K562 (cell line): ENCODE results near the gene LCTL. TPM values are rescaled to one million over a fixed set of nuclear protein-coding genes. Genes with fewer than 3 reads are reported as not detected.

ENCODE experiments used
- ARID1B ChIP-seq: fragments of 450-650 bp; IDR thresholded peaks from 2 replicates; pipeline ENCODE4 v1.6.1; 2016; ENCODE audit warnings: antibody characterized with exemption, mild to moderate bottlenecking, inconsistent platforms
- CBFA2T2 ChIP-seq: fragments of 450-650 bp; conservative IDR thresholded peaks from 2 replicates; pipeline ENCODE4 v1.6.1; 2017; ENCODE audit warnings: mild to moderate bottlenecking
- CBX2 ChIP-seq: fragments of 200-600 bp; sonication (generic); IDR thresholded peaks from one replicate; pipeline ENCODE4 v1.6.1; 2012; ENCODE audit warnings: mild to moderate bottlenecking, low read length, inconsistent platforms; ENCODE audit not compliant: insufficient read depth, poor library complexity, severe bottlenecking
- COPS2 ChIP-seq: fragments of 450-650 bp; conservative IDR thresholded peaks from 2 replicates; pipeline ENCODE4 v1.6.1; 2016; ENCODE audit warnings: mild to moderate bottlenecking, moderate library complexity
- CXXC5 ChIP-seq: fragments of 250-450 bp; sonication (Bioruptor Pico); IDR thresholded peaks from 2 replicates; pipeline ENCODE4 v1.8.0; 2022; ENCODE audit warnings: inconsistent platforms, mild to moderate bottlenecking, moderate library complexity
- ETV1 ChIP-seq: fragments of 450-650 bp; conservative IDR thresholded peaks from 2 replicates; pipeline ENCODE4 v1.6.1; 2016; ENCODE audit warnings: missing genetic modification characterization, control low read depth, low read depth, missing compliant biosample characterization
- FOXK1 ChIP-seq: sonication (generic); formaldehyde crosslinking; IDR thresholded peaks from 2 replicates; pipeline ENCODE4 v1.8.0; 2022; ENCODE audit warnings: missing genetic modification reagents, mild to moderate bottlenecking, borderline replicate concordance
- HNRNPK ChIP-seq: fragments of 200-400 bp; formaldehyde crosslinking; IDR thresholded peaks from one replicate; pipeline ENCODE4 v1.6.1; 2018; ENCODE audit warnings: mild to moderate bottlenecking, low read depth, low read length; ENCODE audit not compliant: poor library complexity, severe bottlenecking
- MBD1 ChIP-seq: fragments of 250-450 bp; sonication (Bioruptor Pico); IDR thresholded peaks from 2 replicates; pipeline ENCODE4 v1.8.0; 2022; ENCODE audit warnings: inconsistent platforms
- NFIC ChIP-seq: fragments of 450-650 bp; IDR thresholded peaks from 2 replicates; pipeline ENCODE4 v1.6.1; 2017; ENCODE audit warnings: mild to moderate bottlenecking, inconsistent platforms
- SAFB ChIP-seq: fragments of 200-400 bp; formaldehyde crosslinking; IDR thresholded peaks from 2 replicates; pipeline ENCODE4 v1.6.1; 2017; ENCODE audit warnings: low read depth, low read length, borderline replicate concordance
- SIN3A ChIP-seq, 2 experiments: fragments of 150-350 bp in 1 of 2; IDR thresholded peaks; 2 replicates each; pipeline ENCODE4 v1.6.1; 2011 to 2016; ENCODE audit warnings: borderline replicate concordance in 2 of 2, low read depth in 2 of 2, low read length in 2 of 2, mild to moderate bottlenecking in 2 of 2, moderate library complexity in 2 of 2; ENCODE audit not compliant: control insufficient read depth in 1 of 2
- SP2 ChIP-seq: IDR thresholded peaks from 2 replicates; pipeline ENCODE4 v1.6.1; 2011; ENCODE audit warnings: mild to moderate bottlenecking, low read depth, low read length, moderate library complexity; ENCODE audit not compliant: poor library complexity, severe bottlenecking; ENCODE audit errors: extremely low read depth
- SRSF9 ChIP-seq: fragments of 200-400 bp; formaldehyde crosslinking; IDR thresholded peaks from 2 replicates; pipeline ENCODE4 v1.6.1; 2017; ENCODE audit warnings: low read depth, low read length, borderline replicate concordance
- TCF3 ChIP-seq: sonication (generic); formaldehyde crosslinking; IDR thresholded peaks from 2 replicates; pipeline ENCODE4 v1.4.0; 2020; ENCODE audit warnings: mild to moderate bottlenecking, missing genetic modification reagents
- TSC22D4 ChIP-seq: fragments of 450-650 bp; IDR thresholded peaks from 2 replicates; pipeline ENCODE4 v1.6.1; 2016; ENCODE audit warnings: missing genetic modification characterization, missing biosample characterization, control low read depth
- ZBTB33 ChIP-seq: sonication (generic); formaldehyde crosslinking; IDR thresholded peaks from 2 replicates; pipeline ENCODE4 v1.8.1; 2023; ENCODE audit warnings: mild to moderate bottlenecking, missing genetic modification reagents
- ZNF124 ChIP-seq: sonication (generic); formaldehyde crosslinking; IDR thresholded peaks from 2 replicates; pipeline ENCODE4 v1.8.1; 2022; ENCODE audit warnings: missing genetic modification reagents
- polyA plus RNA-seq, 8 experiments: library from polyadenylated mRNA; depleted of rRNA in 4 of 8; stranded (reverse) in 5 of 8; unstranded in 3 of 8; fragments of >200 nt; fragmentation: Nextera tagmentation in 2 of 8; fragmentation: Illumina TruSeq in 1 of 8; extraction: Ambion mirVana in 2 of 8; extraction: Trizol in 1 of 8; gene quantifications; 2 replicates each; pipeline versions ENCODE4 v1.2.1 to v1.2.3, GENCODE V29; 2011 to 2014; ENCODE audit warnings: inconsistent platforms in 1 of 8, missing spikeins in 1 of 8
- total RNA-seq, 7 experiments: library from RNA; depleted of rRNA in 6 of 7; stranded (reverse); fragments of >200 nt in 6 of 7; fragmentation: Illumina TruSeq in 2 of 7; extraction: Trizol in 2 of 7; gene quantifications; 2 replicates each; pipeline versions ENCODE4 v1.2.1 to v1.2.3, GENCODE V29; 2011 to 2021; ENCODE audit warnings: low replicate concordance in 1 of 7
- TF ChIP-seq, protein P1 (sequence below): sonication (generic); formaldehyde crosslinking; IDR thresholded peaks from 2 replicates; pipeline ENCODE4 v1.8.0; 2022; ENCODE audit warnings: mild to moderate bottlenecking, missing genetic modification reagents

Gene LCTL
- total and polyA plus RNA-seq, 9 of the 15 experiments (the other 6 are each of a cell fraction or from before 2014, with no cell fraction given) = 0.08 to 0.31 (median 0.17) TPM; not detected in 6

DNA sequence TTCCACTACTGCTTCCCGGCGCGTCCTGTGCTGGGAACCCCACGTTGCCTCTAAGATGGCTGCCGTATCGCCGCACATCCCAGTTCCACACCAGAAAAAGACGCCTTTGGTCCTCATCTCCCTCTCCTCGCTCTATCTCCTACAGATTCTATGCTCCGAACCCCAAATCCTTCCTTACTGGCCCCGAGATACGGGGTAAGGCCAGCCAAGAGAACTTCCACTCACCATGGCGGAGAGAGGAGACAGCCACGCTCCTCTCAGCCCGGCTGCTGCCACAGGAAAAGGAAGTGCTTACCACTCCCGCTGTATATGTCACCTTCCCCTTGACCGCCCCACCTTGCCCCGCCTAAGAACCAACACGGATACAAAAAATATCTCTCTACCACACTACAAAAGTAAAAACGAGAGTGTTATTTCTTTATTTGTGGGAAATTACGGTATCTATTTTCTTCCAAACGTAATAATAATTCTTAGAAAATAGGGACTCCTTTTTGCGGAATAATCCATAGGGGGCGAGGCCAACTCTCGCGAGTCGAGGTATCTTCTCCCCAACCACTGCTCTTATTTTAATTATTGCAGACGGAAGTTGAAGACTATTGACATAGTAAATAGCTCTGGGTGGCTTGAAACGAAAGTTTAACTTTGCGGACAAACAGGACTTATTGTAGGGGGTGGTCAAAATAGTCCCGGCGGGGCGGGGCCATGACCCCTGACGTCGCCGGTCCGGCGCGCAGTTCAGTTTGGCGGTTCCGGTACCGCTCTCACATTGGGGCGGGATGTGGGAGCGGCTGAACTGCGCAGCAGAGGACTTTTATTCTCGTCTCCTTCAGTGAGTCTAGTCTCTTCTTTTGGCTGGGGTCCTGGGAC is 61.0 kb downstream of the LCTL start, which contains the start of the genes RPL4 and ZWILCH (continued):
- TF ChIP-seq TSC22D4 (tag) (no peak), NFIC (peak; percentile 58), SRSF9 (no peak), CXXC5 (CRISPR knock-in tag) (peak; percentile 65; the same call in 1 of the 2 replicates), CBFA2T2 (no peak), TCF3 (CRISPR knock-in tag) (no peak), SIN3A (IDR thresholded peaks at IDR 0.05; ENCODE audit: borderline replicate concordance in 2 of 2, control insufficient read depth in 1 of 2, low read depth in 2 of 2, low read length in 2 of 2) (peak; percentile 76 to 89; a peak in 3 of 4 replicates), ARID1B (peak; percentile 33; the same call in 1 of the 2 replicates), ETV1 (tag) (peak; percentile 72), COPS2 (no peak), MBD1 (CRISPR knock-in tag) (no peak), SAFB (no peak), FOXK1 (CRISPR knock-in tag) (no peak), HNRNPK (no peak), CBX2 (no peak), ZBTB33 (CRISPR knock-in tag) (no peak; the same call in 1 of the 2 replicates), ZNF124 (CRISPR knock-in tag) (no peak), SP2 (no peak)
- TF ChIP-seq, protein P1, sequence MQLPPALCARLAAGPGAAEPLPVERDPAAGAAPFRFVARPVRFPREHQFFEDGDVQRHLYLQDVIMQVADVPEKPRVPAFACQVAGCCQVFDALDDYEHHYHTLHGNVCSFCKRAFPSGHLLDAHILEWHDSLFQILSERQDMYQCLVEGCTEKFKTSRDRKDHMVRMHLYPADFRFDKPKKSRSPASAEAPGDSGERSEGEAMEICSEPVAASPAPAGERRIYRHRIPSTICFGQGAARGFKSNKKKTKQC (CRISPR knock-in tag) = peak; percentile 54; the same call in 1 of the 2 replicates
